Caco-2 (cell line): ENCODE measurements around the gene UBE2E2. TPM values are rescaled to one million over a fixed set of nuclear protein-coding genes. Genes with fewer than 3 reads are reported as not detected.

Experiments used
- BruUV-seq: library from RNA; stranded (reverse); fragments of 400-500 nt; replicated peaks from 2 replicates; lab custom pipeline; 2021; lab: Mats Ljungman, UMichigan
- CTCF ChIA-PET: fragments of 300-600 bp; sonication (Branson Sonifier 250); formaldehyde crosslinking; loops from one replicate; lab custom pipeline; 2022; ENCODE audit warnings: antibody characterized with exemption; lab: Charles Lee
- POLR2A ChIA-PET: fragments of 300-600 bp; sonication (Branson Sonifier 250); formaldehyde crosslinking; loops from one replicate; lab custom pipeline; 2022; ENCODE audit warnings: antibody characterized with exemption; lab: Charles Lee
- DNase-seq, 2 experiments: peaks; one replicate each; pipeline versions ENCODE4 v3.0.0 to v3.0.0-alpha.2; 2020 to 2022
- H3K27me3 ChIP-seq: replicated peaks from 2 replicates; pipeline ENCODE4 v1.6.0; 2011; ENCODE audit warnings: low read length; ENCODE audit not compliant: control insufficient read depth, insufficient read depth
- H3K36me3 ChIP-seq: 2 replicates; pipeline ENCODE4 v1.5.1; 2011; ENCODE audit warnings: low read length; ENCODE audit not compliant: control insufficient read depth, insufficient read depth
- H3K4me1 ChIP-seq: fragments of 250-450 bp; sonication (Bioruptor Pico); 2 replicates; pipeline ENCODE4 v1.5.1; 2020; ENCODE audit warnings: mild to moderate bottlenecking
- H3K4me3 ChIP-seq: 2 replicates; pipeline ENCODE4 v1.5.1; 2011; ENCODE audit warnings: low read depth, mild to moderate bottlenecking, control low read depth, low read length
- H3K9me3 ChIP-seq: fragments of 250-450 bp; sonication (Bioruptor Pico); 2 replicates; pipeline ENCODE4 v1.5.1; 2020; ENCODE audit warnings: mild to moderate bottlenecking, moderate library complexity
- H3K27ac Mint-ChIP-seq: one replicate; pipeline ENCODE4 v1.8.0; 2022; ENCODE audit warnings: mixed read lengths; ENCODE audit not compliant: unreplicated experiment
- H3K27me3 Mint-ChIP-seq: one replicate; pipeline ENCODE4 v1.8.0; 2022; ENCODE audit warnings: mixed read lengths; ENCODE audit not compliant: insufficient read depth, unreplicated experiment
- H3K36me3 Mint-ChIP-seq: one replicate; pipeline ENCODE4 v1.8.0; 2022; ENCODE audit warnings: mild to moderate bottlenecking, mixed read lengths; ENCODE audit not compliant: insufficient read depth, unreplicated experiment
- H3K4me1 Mint-ChIP-seq: one replicate; pipeline ENCODE4 v1.8.0; 2022; ENCODE audit warnings: low read depth, mixed read lengths; ENCODE audit not compliant: unreplicated experiment
- H3K4me3 Mint-ChIP-seq: one replicate; pipeline ENCODE4 v1.8.0; 2022; ENCODE audit warnings: mild to moderate bottlenecking, moderate library complexity, mixed read lengths; ENCODE audit not compliant: unreplicated experiment
- H3K9me3 Mint-ChIP-seq: one replicate; pipeline ENCODE4 v1.8.0; 2022; ENCODE audit warnings: mixed read lengths; ENCODE audit not compliant: unreplicated experiment
- CTCF ChIP-seq, 2 experiments: fragments of 200-600 bp in 1 of 2; IDR thresholded peaks; 1 replicate in 1 of 2; 2 replicates in 1 of 2; pipeline versions ENCODE4 v1.5.1 to v1.8.0; 2011 to 2022; ENCODE audit warnings: antibody characterized with exemption in 1 of 2, control low read depth in 1 of 2, inconsistent platforms in 1 of 2, low read depth in 1 of 2, low read length in 1 of 2, mild to moderate bottlenecking in 1 of 2, moderate library complexity in 1 of 2; ENCODE audit not compliant: insufficient read depth in 1 of 2, severe bottlenecking in 1 of 2, unreplicated experiment in 1 of 2
- intact Hi-C: fragments of 100-400 bp; cut with micrococcal nuclease; formaldehyde crosslinking; loops from one replicate; pipeline ENCODE4 v1.10.0; 2022; ENCODE audit not compliant: unreplicated experiment
- total RNA-seq: library from RNA; stranded (reverse); gene quantifications from 2 replicates; pipeline ENCODE4 v1.2.3, GENCODE V29; 2022

UBE2E2 gene
- total RNA-seq, 1 experiment from 2014 or later = 83.8 TPM

DNA sequence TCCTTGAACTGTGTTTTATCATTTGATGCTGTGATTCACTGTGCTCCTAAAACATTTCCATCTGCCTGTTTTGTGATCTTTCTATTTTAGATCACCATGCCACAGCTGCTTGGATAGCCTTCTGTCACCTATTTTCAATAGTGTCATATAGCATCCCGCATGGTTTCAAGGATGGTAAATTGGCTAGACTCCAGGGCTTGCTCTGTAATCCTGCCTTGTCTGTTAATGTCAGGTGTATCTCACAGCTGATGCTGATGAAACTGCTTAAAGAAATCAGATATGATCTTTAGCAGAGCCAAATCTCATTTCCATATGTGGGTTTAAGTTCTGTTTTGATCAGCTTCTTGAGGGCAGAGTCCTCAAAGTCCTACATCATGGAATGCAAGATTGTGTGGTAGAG lies 182.2 kb downstream of the UBE2E2 start:
- Histone ChIP-seq H3K4me3 (no peak overlapping the region), H3K9me3 (no peaks in the 10 kb centered on the region), H3K27me3 (no peaks in the 10 kb centered on the region), H3K4me1 (no peaks in the 10 kb centered on the region), H3K36me3 (no peaks in the 10 kb centered on the region)
- TF ChIP-seq CTCF (IDR thresholded peaks at IDR 0.05; ENCODE audit: insufficient read depth in 1 of 2, low read depth in 1 of 2, low read length in 1 of 2, severe bottlenecking in 1 of 2, unreplicated experiment in 1 of 2) = no peak
- ChIA-PET CTCF (no interaction called here), POLR2A (no interaction called here)
- no peaks in the 10 kb centered on the region for H3K27me3 Mint-ChIP-seq
- H3K4me1 Mint-ChIP-seq = no peaks in the 10 kb centered on the region
- no TSS peak for BruUV-seq
- intact Hi-C loops = no loop called here
- no peak overlapping the region for H3K4me3 Mint-ChIP-seq
- DNase-seq = no peak
- no peaks in the 10 kb centered on the region for H3K9me3 Mint-ChIP-seq
- no peaks in the 10 kb centered on the region for H3K36me3 Mint-ChIP-seq
- H3K27ac Mint-ChIP-seq = no peak overlapping the region

DNA sequence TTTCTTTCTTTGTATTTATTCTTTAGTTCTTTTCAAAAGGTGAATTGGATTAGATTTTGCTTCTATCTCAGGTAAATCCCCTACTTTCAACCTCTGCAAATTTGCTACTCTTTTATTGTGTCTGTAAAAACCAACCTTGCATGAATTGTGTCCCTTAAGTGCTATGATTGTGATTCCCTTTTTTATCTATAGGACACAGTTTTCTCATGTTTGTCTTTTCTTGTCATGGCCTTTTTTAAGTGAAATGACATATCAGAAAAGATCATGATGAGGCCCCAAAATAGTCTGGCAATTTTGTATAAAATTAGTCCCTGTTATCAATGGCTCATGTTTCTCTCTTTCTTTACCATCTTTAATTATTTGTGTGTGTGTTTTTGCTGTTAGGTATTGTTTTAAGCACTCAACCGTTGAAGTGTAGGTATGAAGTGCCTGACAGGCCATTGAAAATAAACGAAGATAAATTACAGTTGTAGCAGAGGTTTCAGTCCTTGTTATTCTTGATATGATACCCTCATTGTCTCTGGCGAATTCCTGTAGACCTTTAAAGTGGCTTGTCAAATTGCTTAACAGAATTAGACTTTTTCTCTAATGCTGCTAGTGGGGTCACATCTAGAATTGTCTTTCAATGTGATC lies 184.3 kb downstream of the UBE2E2 start:
- Mint-ChIP-seq H3K27ac (no peak overlapping the region), H3K9me3 (no peaks in the 10 kb centered on the region), H3K4me3 (no peak overlapping the region), H3K36me3 (no peaks in the 10 kb centered on the region), H3K4me1 (no peaks in the 10 kb centered on the region), H3K27me3 (no peaks in the 10 kb centered on the region)
- no peaks in the 10 kb centered on the region for H3K9me3 ChIP-seq
- DNase-seq = no peak
- intact Hi-C loops = no loop called here
- BruUV-seq = no TSS peak
- 0 out of 2 replicates have a peak, but pooled peaks cover 3% of the 10 kb centered on the region for H3K4me1 ChIP-seq
- TF ChIP-seq CTCF (IDR thresholded peaks at IDR 0.05; ENCODE audit: insufficient read depth in 1 of 2, low read depth in 1 of 2, low read length in 1 of 2, severe bottlenecking in 1 of 2, unreplicated experiment in 1 of 2) = no peak
- no peaks in the 10 kb centered on the region for H3K27me3 ChIP-seq
- ChIA-PET POLR2A (no interaction called here), CTCF (no interaction called here)
- H3K4me3 ChIP-seq = no peak overlapping the region
- no peaks in the 10 kb centered on the region for H3K36me3 ChIP-seq

- H3K4me3 Mint-ChIP-seq = no peak overlapping the region
- Histone ChIP-seq H3K9me3 (no peaks in the 10 kb centered on the region), H3K27me3 (no peaks in the 10 kb centered on the region), H3K36me3 (no peaks in the 10 kb centered on the region), H3K4me3 (no peak overlapping the region), H3K4me1 (0 out of 2 replicates have a peak, but pooled peaks cover 3% of the 10 kb centered on the region)
- no peak overlapping the region for H3K27ac Mint-ChIP-seq
- no TSS peak for BruUV-seq
- H3K27me3 Mint-ChIP-seq = no peaks in the 10 kb centered on the region
- no peaks in the 10 kb centered on the region for H3K9me3 Mint-ChIP-seq
- TF ChIP-seq CTCF (IDR thresholded peaks at IDR 0.05; ENCODE audit: insufficient read depth in 1 of 2, low read depth in 1 of 2, low read length in 1 of 2, severe bottlenecking in 1 of 2, unreplicated experiment in 1 of 2) = no peak
- ChIA-PET POLR2A (no interaction called here), CTCF (no interaction called here)
- H3K36me3 Mint-ChIP-seq = no peaks in the 10 kb centered on the region
- intact Hi-C loops = no loop called here
- DNase-seq = no peak
- H3K4me1 Mint-ChIP-seq = no peaks in the 10 kb centered on the region
These were observed 186.0 kb downstream of the UBE2E2 start for GRCh38 chr3:23389089-23389488.
